ENCODE results near the gene DSCAML1. TPM values are rescaled to one million over a fixed set of nuclear protein-coding genes. Genes with fewer than 3 reads are reported as not detected.

Gene DSCAML1
- total RNA-seq, 1 donor from 2014 or later, result 1.3 TPM

- DNase-seq (no peak), ATAC-seq (no peak)
- H3K27ac ChIP-seq, result no peak overlapping the region
- no peaks in the 10 kb centered on the region for H3K36me3 ChIP-seq
- no peaks in the 10 kb centered on the region for H3K4me1 ChIP-seq
- no peaks in the 10 kb centered on the region for H3K27me3 ChIP-seq
- no peaks in the 10 kb centered on the region for H3K9me3 ChIP-seq
- TF ChIP-seq CTCF (IDR thresholded peaks at IDR 0.05), result no peak
- H3K4me3 ChIP-seq, result no peak overlapping the region
- intact Hi-C loops (cut with DNase I), result no loop called here
Observed at GRCh38 chr11:117547195-117547850, 249.7 kb downstream of the DSCAML1 start.

- Histone ChIP-seq H3K4me3 (no peak overlapping the region), H3K27ac (no peak overlapping the region), H3K27me3 (no peaks in the 10 kb centered on the region), H3K36me3 (no peaks in the 10 kb centered on the region), H3K9me3 (no peaks in the 10 kb centered on the region), H3K4me1 (no peaks in the 10 kb centered on the region)
- TF ChIP-seq CTCF (IDR thresholded peaks at IDR 0.05), result no peak
- intact Hi-C loops (cut with DNase I), result no loop called here
- ATAC-seq, result no peak
- DNase-seq, result no peak
Observed at GRCh38 chr11:117546431-117547194, 250.4 kb downstream of the DSCAML1 start.

GRCh38 chr11:117545706-117546105 lies 251.3 kb downstream of the DSCAML1 start:
- Histone ChIP-seq H3K27ac (no peak overlapping the region), H3K36me3 (no peaks in the 10 kb centered on the region), H3K27me3 (no peaks in the 10 kb centered on the region), H3K4me3 (no peak overlapping the region), H3K4me1 (no peaks in the 10 kb centered on the region), H3K9me3 (no peaks in the 10 kb centered on the region)
- TF ChIP-seq CTCF (IDR thresholded peaks at IDR 0.05), result no peak
- DNase-seq (no peak), ATAC-seq (no peak)
- intact Hi-C loops (cut with DNase I), result no loop called here

- Histone ChIP-seq H3K36me3 (no peaks in the 10 kb centered on the region), H3K27ac (no peak overlapping the region), H3K9me3 (no peaks in the 10 kb centered on the region), H3K4me3 (no peak overlapping the region), H3K4me1 (no peaks in the 10 kb centered on the region), H3K27me3 (no peaks in the 10 kb centered on the region)
- TF ChIP-seq CTCF (IDR thresholded peaks at IDR 0.05), result no peak
- intact Hi-C loops (cut with DNase I), result no loop called here
- DNase-seq (no peak), ATAC-seq (no peak)
Observed at GRCh38 chr11:117544130-117544800, 252.8 kb downstream of the DSCAML1 start.

- DNase-seq, result no peak
Observed at GRCh38 chr11:117541211-117541610, 255.8 kb downstream of the DSCAML1 start.

More at GRCh38 chr11:117541211-117541610, 255.8 kb downstream of the DSCAML1 start:
- ATAC-seq, result no peak
- no peaks in the 10 kb centered on the region for H3K27me3 ChIP-seq
- no peaks in the 10 kb centered on the region for H3K4me1 ChIP-seq
- H3K9me3 ChIP-seq, result no peaks in the 10 kb centered on the region
- intact Hi-C loops (cut with DNase I), result no loop called here
- no peaks in the 10 kb centered on the region for H3K36me3 ChIP-seq
- no peak overlapping the region for H3K27ac ChIP-seq
- no peak for TF ChIP-seq CTCF (IDR thresholded peaks at IDR 0.05)
- H3K4me3 ChIP-seq, result no peak overlapping the region
